Stimulated activated CD4-positive, alpha-beta T cell treated with anti-CD3 and anti-CD28 coated beads, Interleukin-4, amount 100 ng/mL, for 4 hours (primary cell): Measurements from ENCODE around the gene TGFBR1.
A peak's percentile ranks its signal among the peaks of the same experiment; 100 is the strongest.

Experiments
- DNase-seq, 2 experiments: peaks; one replicate each; pipeline ENCODE4 v3.0.0-alpha.2; 2020

The TGFBR1 gene

DNA sequence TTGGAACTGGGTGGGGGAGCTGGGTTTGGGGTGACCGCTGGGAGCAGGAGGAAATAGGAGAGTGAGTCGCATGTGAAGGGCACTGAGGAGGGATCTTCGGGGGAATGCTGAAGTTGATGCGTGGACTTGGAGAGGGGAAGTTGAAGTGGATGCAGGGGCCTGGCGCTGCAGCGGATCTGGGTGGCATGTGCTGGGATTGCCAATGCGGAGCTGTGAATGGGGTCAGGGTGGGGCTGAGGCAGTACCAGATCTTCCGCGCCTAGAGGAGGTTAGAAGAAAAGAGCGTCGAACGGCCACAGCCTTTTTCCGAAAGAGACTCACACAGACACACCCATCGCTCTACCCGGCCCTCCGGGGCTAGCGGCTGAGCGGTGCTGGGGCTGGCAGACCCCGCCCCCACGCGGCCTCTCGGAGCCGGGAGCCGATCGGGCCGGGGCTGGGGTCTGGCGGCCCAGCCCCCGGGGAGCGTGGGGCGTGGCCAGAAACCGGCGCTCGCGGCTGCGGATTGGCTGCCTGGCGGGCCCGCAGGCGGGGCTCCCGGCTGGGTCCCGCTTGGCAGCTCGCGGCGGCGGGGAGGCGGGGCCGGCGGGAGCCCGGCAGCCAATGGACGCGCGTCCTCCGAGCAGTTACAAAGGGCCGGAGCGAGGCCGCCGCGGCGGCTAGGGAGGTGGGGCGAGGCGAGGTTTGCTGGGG is at the start of gene TGFBR1:
Gene TGFBR1, plus strand, starts transcription at position 655 of the 693 bp plus-strand sequence. CDS start 93 bp downstream, outside the sequence.
- peak; percentile 90 to 92 for DNase-seq

DNA sequence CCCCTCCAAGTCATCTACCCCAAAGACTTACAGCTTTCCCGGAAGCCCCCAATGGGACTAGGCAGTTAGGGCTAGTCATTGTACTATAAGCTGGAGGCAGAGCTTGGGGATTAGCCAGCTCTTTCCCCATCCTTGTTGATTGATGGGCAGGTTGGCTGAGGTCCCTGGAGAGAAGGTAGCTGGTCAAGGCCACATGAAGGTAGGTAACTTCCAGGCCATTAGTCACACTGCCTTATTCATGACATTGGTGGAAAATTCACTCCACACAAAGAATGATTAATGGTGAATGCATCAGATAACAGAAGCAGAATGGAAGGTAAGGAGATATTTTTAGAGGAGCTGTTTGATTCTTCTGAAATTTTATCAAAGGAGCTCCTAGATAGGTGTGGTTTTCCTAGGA is 49.5 kb upstream of the TGFBR1 start:
- no peak for DNase-seq

GRCh38 chr9:99056186-99056585 is 48.7 kb upstream of the TGFBR1 start:
- no peak for DNase-seq

DNA sequence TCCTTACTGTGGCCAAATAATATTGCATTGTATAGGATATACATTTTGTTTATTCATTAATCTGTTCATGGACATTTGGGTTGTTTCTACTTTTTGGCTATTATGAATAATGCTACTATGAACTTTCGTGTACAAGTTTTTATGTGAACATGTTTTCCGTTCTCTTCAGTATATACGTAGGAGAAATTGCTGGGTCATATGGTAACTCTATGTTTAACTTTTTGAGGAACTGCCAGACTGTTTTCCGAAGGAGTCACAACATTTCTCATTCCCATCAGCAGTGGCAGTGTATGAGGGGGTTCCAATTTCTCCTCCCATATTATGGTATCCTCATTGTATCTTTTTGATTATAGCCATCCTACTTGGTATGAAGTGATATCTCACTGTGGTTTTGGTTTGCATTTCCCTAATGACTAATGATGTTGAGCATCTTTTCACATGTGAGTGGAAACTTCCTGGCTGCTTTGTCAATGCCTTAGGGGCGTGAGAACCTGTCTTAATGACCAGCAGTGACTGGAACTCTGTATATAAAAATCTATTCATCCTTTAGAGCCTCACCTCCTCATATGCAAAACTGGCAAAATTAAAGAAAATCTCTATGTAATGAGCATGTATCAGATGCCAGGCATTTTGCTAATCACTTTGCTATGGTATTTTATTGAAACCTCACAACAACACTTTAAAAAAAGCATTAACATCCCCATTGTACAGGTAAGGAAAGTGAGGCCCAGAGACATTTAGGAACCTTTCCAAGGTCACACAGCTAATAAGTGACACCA is 47.8 kb upstream of the TGFBR1 start:
- DNase-seq = peak in 1 of 2 experiments; percentile 35

DNA sequence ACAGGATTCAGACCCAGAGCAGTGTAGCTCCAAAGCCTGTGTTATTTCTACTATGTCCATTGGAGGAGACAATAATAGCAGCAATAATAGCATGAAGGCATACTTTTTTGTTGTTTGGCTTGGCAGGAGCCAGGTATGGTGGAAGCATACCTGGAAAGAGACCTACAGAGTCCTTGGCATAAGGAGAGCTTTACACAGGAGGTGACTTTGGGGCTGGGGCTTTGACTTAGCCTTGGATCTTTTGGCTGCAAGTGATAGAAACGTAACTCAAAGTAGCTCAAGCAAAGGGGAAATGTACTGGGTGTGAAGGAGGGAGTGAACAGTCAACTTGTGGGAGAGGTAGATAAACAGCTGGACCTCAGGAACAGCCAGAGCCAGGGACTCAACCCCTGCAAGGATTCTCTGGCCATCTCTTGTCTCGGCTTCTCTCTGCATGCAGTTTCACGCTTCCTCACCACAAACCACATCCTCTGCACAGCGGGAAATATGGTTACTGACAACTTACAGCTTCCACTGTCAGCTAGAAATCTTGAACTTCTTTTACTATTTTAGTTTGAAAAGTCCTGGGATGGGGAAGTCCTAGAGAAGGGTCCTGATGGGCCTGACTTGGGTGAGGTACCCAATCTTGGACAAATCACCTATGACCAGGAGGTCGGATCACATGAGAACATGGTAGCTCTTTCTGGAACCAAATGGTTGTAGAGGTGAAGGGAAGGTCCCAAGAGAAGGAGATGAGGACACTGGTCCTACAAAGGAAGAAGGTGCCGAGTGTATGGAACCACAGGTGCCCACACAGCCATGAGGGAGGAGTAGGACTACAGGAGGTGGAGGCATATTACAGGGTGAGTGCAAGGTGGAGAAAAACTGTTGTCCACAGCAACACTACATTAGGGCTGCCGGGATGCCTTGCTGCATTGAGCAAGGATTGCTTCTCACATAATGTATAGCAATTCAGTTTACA is 47.0 kb upstream of the TGFBR1 start:
- peak; percentile 25 to 64 for DNase-seq

GRCh38 chr9:99058964-99059921 is 45.7 kb upstream of the TGFBR1 start:
- DNase-seq = no peak

GRCh38 chr9:99060621-99061020 is 44.3 kb upstream of the TGFBR1 start:
- no peak for DNase-seq

GRCh38 chr9:99062549-99062948 is 42.4 kb upstream of the TGFBR1 start:
- no peak for DNase-seq

- DNase-seq = no peak
Observed at GRCh38 chr9:99063522-99063921, 41.4 kb upstream of the TGFBR1 start.

GRCh38 chr9:99066571-99066970 is 38.3 kb upstream of the TGFBR1 start:
- no peak for DNase-seq

GRCh38 chr9:99069075-99069474 is 35.8 kb upstream of the TGFBR1 start:
- no peak for DNase-seq

- DNase-seq = no peak
Observed at GRCh38 chr9:99069546-99069945, 35.4 kb upstream of the TGFBR1 start.

- DNase-seq = no peak
Observed at GRCh38 chr9:99070681-99071080, 34.2 kb upstream of the TGFBR1 start.

GRCh38 chr9:99071313-99072039 is 33.4 kb upstream of the TGFBR1 start:
- DNase-seq = no peak

DNA sequence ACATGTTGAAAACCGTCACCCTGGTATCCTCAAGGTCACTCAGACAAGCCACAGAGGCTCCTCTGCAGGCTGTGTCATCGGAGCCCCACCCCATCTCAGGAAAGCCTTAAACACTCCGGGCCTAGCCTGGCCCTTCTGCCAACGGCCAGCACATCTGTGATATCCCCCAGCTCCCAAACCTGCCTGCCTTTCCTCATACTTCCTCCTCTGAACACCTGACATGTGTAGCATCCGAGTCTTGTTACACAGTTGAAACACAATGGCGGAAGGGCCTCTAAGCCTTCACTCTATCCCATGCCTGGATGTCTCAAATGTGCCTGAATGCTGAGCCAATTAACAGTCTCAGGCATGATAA is 32.9 kb upstream of the TGFBR1 start:
- no peak for DNase-seq

DNA sequence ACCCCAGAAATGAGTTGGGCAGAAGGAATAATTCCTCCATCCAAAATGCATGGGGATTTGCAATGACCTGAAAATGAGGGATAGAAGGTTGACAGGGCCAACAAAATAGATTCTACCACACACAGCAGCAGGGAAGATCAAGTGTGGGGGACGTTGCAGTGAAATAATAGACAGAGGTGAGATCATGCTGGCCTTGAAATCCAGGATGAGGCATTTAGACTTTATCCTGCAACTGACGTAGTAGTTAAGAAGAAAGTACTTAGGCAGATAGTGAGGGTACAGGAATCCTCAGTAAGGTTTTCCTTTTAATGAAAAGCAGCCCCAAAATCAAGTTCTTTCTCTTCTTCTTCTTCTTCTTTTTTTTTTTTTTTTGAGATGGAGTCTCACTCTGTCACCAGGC is 31.6 kb upstream of the TGFBR1 start:
- DNase-seq = no peak

- no peak for DNase-seq
Observed at GRCh38 chr9:99073985-99074901, 30.7 kb upstream of the TGFBR1 start.

GRCh38 chr9:99074902-99075245 is 30.0 kb upstream of the TGFBR1 start:
- DNase-seq = no peak

- no peak for DNase-seq
Observed at GRCh38 chr9:99075246-99075912, 29.5 kb upstream of the TGFBR1 start.

DNA sequence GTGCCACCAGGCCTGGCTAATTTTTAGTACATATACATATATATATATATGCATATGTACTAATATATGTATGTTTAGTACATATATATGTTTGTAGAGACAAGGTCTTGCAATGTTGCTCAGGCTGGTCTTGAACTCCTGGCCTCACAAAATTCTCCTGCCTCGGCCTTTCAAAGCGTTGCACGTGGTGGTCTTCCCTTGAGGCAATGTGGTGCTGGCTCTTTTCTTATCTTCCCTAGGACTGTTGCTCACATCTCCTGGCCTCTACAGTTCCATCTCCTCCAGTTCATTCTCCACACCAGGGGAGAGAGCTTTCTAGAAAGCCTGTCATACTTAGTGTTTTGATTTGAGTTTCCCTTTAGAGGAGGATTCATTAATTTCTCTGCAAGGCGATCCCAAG is 28.9 kb upstream of the TGFBR1 start:
- DNase-seq = no peak
